Raji (cell line): ENCODE measurements around the gene ZBTB34.

ENCODE experiments used
- POLR2A ChIP-seq: IDR thresholded peaks from 2 replicates; pipeline ENCODE4 v1.6.1; 2011; ENCODE audit warnings: low read depth, low read length, control low read depth; ENCODE audit not compliant: insufficient read depth

Gene ZBTB34

DNA sequence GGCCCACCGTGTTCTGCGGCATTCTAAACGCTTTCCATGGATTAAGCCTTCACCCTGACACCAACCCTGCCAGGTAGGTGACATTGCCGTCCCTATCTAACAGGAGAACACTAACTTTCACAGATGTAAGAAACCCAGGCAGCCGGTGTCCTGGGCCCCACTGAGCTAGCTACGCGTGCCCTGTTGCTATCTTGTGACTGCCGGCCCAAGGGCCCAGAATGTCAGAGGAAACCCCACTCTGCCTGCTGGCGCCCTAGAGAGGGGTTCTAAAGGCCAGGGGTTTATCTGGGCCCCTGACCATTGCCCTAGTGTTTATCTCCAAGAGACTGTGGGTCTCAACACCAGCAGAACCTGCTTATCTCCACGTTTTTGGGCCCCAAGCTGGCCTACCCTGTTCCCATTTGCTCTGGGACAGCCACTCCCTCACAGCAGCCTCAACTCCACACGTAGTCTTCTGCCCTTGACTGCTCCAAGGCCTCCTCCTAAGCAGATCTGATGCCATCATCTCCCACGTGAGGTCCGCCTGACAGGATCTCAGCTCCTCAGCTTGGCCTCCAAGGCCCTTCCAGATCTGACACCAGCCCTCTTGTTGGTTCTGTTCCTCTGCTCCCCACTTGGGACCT, 18.1 kb upstream of the ZBTB34 start:
- no peak for TF ChIP-seq POLR2A

DNA sequence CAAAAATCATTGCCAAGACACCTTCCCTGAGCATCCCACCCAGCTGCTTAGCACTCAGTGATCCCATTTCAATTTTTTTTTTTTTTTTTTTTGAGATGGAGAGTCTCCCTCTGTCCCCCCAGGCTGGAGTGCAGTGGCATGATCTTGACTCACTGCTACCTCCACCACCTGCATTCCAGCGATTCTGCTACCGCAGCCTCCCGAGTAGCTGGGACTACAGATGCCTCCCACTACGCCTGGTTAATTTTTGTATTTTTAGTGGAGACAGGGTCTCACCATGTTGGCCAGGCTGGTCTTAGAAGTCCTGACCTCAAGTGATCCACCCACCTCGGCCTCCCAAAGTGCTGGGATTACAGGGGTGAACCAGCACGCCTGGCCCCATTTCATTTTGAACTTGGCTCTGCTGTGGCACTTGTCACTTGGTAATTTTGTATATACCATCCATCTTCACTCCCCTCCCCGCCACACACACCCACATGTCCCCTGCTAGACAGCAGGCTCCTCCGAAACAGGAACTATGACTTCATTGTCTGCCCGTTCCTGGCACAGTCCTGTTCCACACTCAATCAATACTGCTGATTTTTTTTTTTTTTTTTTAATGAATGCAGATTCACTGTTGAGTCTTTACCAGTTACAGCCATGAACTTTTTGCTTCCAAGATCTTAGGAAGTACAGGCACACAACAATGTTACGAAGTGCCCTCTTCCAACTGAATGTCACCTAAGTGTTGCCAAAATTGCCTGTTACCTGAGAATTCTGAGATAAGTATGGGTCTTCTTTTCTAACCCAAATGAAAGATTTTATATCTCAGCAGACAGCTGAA, 17.3 kb upstream of the ZBTB34 start:
- no peak for TF ChIP-seq POLR2A

DNA sequence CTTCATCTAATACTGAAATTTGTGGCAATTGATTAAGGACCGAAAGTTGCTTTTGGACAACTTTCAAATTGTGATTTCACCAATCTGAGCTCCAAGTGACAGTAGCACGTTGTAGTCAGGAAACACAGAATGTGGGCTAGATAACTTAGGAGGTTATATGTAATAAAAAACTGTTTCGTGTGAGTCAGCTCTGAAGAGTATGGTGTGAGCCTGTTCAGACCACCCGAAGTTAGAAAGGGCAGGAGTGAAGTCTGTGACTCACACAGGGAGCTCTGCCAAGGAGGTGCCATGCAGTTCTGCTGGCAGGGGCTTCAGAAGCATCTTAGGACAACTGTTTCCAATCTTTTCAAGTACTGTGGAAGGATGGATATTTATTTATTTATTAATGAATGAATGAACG, 16.4 kb upstream of the ZBTB34 start:
- no peak for TF ChIP-seq POLR2A

DNA sequence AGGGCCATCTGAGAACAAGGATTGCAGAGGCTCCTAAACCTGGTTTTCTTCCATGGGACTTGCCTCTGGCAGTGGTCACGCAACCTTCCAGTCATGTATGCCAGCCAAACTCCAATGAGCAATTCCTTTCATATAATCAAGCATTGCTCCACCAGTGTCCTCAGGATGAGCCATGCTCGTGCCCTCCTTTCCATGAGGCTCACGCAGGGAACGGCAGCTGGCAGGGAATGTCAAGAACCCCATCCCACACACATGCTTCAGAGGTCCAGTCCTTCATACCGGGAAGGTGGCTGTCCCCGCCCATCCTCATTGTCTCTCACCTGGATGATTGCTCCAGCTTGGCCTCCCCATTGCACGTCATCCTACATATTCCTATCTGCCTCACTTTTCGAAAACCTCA, 13.4 kb upstream of the ZBTB34 start:
- TF ChIP-seq POLR2A = no peak

DNA sequence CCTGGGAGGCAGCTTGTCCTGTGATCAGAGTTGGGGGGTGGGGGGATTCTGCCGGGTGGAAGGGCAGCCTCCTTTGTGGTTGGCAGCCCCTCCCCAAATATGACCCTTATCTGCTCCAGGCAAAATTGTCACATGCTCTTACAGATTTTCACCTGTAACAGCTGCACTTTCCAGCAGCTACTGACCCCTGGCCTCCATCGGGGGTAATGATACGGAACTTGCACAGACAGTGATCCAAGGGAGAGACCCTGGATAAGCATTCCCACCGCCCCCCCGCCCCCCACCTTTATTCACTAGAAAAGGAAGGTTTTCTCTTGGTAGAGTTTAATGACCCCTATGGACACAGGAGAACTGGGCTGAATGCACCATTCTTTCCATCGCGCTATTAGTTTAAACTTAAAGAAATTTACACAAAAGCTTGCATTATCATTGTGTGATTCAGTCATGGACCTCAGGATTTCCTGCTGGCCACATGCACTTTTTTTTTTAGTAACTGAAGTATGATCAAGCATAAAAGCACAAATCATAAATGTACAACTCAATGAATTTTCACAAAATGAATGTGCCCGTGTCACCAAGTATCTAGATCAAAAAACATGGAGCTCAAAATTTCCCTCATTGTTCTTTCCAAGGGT, 10.7 kb upstream of the ZBTB34 start:
- no peak for TF ChIP-seq POLR2A

DNA sequence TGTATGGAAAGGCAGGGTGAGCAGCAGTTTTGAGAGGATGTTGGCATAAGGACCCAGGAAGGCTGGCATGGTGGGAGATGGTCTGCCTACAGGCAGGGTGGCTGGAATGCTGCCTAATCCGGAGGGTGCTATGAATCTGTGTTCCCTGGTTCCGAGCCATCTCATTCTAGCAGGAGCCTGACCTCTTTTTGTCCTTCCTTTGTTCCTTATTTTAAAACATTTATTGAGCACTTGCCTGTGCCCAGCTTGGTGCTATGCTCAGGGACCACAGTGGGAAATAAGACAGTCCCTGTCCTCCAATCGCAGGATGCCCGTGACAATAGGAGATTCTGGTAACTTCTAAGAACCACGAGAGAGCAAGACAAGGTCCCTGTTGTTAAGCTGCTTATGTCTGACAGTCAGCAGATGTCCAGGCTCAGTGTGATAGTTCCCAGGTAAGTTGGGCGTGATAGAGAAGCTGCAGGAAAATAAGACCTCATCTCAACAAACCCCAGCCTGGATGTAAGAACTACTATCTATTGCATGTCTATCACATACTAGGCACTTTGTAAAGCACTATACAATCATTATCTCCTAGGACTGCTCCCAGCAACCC, 9.1 kb upstream of the ZBTB34 start:
- TF ChIP-seq POLR2A = no peak

DNA sequence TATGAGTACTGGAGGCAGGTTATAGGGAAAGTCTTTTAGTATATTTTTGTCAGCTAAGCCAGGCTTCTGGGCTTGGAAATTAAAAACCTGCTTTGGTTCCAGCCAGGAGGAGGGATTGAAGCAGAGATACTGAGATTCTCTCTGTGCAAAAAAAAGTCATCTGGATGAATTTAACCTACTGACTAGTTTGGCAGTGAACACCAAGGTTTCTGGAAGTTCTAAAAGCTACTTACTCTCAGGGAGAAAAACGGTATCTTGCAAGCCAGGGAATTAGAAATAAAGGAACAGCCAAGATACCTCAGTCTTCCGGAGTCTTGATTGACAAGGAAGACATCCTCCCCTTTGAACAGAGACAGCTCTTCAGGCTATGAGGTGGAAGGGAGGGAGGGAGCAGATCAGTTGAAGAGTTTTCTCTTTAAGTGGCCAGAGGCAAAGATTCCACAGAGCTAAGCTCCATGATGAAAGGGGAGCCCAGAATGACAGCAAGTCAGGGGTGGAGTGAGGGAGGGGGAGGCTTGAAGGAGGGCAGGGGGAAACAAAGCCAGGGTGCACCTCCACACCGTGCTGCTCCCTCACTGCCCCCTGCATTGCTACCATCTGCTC, 8.3 kb upstream of the ZBTB34 start:
- TF ChIP-seq POLR2A = no peak

DNA sequence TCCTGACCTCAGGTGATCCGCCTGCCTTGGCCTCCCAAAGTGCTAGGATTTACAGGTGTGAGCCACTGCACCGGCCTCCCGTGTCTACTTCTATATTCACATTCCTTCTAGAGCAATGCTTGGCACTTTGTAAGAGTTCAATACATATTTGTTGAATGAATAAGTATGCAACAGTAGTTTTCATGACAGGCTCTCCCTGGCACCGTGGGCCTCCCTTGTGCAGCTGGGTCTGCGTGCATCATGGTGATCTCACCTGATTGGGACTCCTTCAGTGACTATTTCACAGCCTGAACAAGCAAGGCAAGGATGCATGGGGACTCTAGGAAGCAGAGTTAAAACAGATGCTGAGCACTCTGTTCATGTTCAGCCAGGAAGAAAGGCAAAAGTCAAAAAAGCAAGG, 6.8 kb upstream of the ZBTB34 start:
- TF ChIP-seq POLR2A = no peak

DNA sequence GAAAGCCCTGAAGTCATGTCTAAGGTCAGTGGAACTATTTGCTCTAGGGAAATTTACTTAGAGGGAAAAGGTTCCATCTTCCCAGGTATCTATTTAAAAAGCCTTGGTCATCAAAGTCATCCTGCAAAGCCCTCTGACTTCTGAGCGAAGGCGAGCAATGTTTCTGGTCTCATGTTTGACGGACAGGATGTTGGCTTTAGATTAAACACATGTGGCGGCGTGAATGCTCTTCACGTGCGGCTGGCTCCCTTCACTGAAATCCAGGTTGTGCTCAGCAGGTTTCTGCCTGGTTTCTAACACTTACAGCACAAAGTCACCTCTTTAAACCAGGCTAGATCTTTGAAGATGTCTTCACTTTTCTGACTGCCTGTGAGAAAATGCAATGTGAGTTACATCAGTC, 5.7 kb upstream of the ZBTB34 start:
- TF ChIP-seq POLR2A = no peak

DNA sequence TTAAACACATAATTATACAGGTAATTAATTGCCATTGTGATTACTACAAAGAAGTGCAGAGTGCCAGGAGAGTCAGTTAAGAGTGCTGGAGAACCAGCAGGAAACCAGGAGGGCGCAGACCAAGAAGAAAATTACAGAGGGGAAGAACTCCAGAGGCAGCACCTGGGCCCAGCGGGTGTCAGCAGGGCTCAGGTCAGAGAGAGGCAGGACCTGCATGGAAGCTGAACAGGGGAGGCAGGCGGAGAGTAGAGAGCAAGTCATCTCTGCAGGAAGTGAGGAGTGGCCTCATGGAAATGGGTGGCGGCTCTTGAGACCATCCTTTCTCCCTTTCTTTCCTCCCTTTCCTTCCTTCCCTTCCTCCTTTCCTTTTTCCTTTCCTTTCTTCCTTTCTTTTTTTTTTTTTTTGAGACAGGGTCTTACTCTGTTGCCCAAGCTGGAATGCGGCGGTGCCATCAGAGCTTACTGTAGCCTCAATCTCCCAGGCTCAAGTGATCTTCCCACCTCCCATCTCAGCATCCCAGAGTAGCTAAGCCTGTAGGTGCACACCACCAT, 4.0 kb upstream of the ZBTB34 start:
- no peak for TF ChIP-seq POLR2A

DNA sequence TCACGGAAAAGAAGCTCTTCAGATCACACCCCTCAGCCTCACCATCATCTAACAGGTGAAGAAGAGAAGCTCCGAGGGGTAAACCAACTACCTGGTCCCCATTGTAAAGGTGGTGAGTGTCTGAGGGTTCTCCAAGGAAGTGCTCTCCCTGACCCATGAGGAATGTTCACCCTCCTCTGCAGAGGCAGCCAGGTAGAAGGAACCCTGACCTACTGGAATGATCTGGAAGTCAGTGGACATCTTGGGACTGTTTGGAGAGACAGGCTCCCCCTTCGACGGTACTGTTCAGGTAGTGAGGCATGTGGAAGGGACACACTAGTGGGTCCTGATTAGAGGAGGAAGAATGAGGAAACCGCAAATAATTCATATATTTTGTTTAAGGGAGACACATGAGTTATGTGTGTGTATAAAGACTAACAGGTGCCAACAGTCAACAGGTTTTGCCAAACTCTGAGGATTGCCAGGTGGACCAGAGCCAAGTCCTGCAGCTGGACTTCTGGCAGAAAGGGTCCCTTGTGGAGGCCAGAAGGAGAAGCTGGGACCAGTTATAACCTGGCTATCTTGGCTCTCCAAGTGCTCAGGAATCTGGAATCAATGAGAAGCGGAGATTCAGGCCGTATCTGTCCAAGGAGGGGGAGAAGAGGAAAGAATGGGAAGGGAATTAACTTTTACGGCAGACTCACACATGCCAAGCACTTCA, 3.0 kb upstream of the ZBTB34 start:
- TF ChIP-seq POLR2A = no peak

DNA sequence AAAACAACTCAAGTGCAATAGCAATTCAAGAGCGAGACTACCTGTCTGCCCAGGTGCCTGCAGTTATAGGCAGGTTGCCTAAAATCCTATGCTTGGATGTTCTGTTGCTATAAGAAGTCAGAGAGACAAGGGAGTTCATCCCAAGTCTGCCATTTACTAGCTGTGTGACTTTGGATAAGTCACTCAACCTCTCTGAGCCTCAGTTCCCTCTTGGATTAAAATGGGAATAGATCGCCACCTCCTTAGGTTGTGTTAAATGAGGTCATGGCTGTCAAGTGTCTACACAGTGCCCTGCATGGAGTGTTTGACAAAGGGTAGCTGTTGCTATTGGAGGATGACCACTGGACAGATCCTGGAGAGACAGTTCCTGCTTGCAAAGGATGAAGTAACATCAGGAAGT, 1.3 kb upstream of the ZBTB34 start:
- no peak for TF ChIP-seq POLR2A

DNA sequence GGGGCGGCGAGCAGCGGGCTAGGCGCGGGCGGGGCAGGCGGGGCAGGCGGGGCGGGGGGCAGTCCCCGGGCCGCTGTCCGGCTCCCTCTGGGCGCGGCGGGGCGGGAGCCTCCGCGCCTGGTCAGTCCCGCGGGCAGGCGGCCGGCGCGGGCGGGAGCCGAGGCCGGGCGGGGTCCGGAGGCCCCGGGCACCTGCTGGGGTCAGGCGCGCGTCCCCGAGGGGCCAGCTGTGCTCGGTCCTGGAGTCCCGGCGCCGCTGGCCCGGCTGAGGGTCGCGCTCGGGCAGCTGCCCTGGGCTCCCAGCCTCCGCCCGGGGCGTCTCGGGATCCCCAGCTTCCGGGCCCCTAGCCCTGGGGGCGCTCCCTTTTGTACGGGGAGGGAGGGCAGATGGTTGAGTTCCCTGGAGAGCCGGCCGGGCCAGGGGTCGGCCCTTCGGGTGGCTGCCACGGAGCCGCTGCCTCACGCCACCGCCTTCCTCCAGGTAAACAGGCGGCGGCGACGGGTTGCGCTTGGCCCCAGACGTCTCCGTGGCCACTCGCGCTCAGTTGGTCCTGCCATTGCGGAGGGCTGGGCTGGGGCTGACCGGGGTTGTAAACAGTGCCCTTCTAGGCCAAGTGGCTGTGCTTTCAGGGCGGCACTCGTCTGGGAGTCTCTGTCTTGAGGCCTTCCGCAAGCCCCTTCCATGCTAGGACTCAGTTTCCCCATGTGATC, 473 bp downstream of the ZBTB34 start:
- TF ChIP-seq POLR2A = no peak

DNA sequence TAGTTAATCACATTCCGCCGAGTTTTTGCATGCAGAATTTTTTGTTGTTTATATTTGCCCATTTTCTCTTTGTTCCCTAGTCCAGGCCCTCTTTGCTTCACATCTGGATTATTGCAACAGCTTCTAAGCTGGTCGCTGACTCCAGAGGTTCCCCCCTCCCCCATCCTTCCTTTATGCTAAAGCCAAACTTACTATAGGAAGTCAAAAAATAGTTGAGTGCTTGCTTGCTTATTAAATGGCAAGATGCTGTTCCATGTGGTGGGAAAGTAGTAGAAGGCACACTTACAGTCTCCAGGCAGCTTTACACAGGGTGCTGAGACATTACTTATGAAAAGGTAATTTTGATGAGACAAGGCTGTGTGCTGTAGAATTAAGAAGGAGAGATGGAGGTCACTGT, 1.3 kb downstream of the ZBTB34 start:
- no peak for TF ChIP-seq POLR2A
